H9 (cell line): ENCODE data around the gene P3H2. TPM values are rescaled to one million over a fixed set of nuclear protein-coding genes. Genes with fewer than 3 reads are reported as not detected.
A peak's percentile ranks its signal among the peaks of the same experiment; 100 is the strongest.

Source experiments
- DNase-seq: peaks from one replicate; pipeline ENCODE4 v3.0.0-alpha.2; 2017
- H2AFZ ChIP-seq: one replicate; pipeline ENCODE4 v1.6.1; 2013; ENCODE audit warnings: mild to moderate bottlenecking, low read length, control low read depth, moderate library complexity
- H2AK5ac ChIP-seq: 2 replicates; pipeline ENCODE4 v1.6.1; 2013; ENCODE audit warnings: low read length, control low read depth, mixed read lengths; ENCODE audit not compliant: insufficient read length
- H2BK120ac ChIP-seq: one replicate; pipeline ENCODE4 v1.6.1; 2013; ENCODE audit warnings: low read depth, mild to moderate bottlenecking, low read length, control low read depth, inconsistent platforms; ENCODE audit not compliant: poor library complexity, severe bottlenecking
- H2BK12ac ChIP-seq: 2 replicates; pipeline ENCODE4 v1.6.1; 2013; ENCODE audit warnings: low read length, control low read depth, mixed read lengths, low read depth; ENCODE audit not compliant: insufficient read length
- H2BK15ac ChIP-seq: 2 replicates; pipeline ENCODE4 v1.6.1; 2013; ENCODE audit warnings: low read depth, low read length, control low read depth
- H2BK20ac ChIP-seq: one replicate; pipeline ENCODE4 v1.6.1; 2013; ENCODE audit warnings: low read depth, mild to moderate bottlenecking, low read length, control low read depth, inconsistent platforms; ENCODE audit not compliant: poor library complexity, severe bottlenecking
- H2BK5ac ChIP-seq: 2 replicates; pipeline ENCODE4 v1.6.1; 2013; ENCODE audit warnings: low read length, control low read depth, mixed read lengths; ENCODE audit not compliant: insufficient read length
- H3K14ac ChIP-seq: 2 replicates; pipeline ENCODE4 v1.6.1; 2013; ENCODE audit warnings: low read length, control low read depth; ENCODE audit not compliant: insufficient read depth
- H3K18ac ChIP-seq: 2 replicates; pipeline ENCODE4 v1.6.1; 2013; ENCODE audit warnings: low read depth, mild to moderate bottlenecking, mixed read lengths, low read length, control low read depth; ENCODE audit not compliant: insufficient read length
- H3K23ac ChIP-seq: 2 replicates; pipeline ENCODE4 v1.6.1; 2013; ENCODE audit warnings: low read length, control low read depth, mixed read lengths, low read depth; ENCODE audit not compliant: insufficient read length
- H3K23me2 ChIP-seq: 2 replicates; pipeline ENCODE4 v1.6.1; 2013; ENCODE audit warnings: low read depth, mild to moderate bottlenecking, mixed read lengths, low read length, control low read depth; ENCODE audit not compliant: insufficient read length, poor library complexity, severe bottlenecking
- H3K27ac ChIP-seq: 2 replicates; pipeline ENCODE4 v1.5.1; 2013; ENCODE audit warnings: low read length, control low read depth, mixed read lengths, low read depth; ENCODE audit not compliant: insufficient read length
- H3K27me3 ChIP-seq: 2 replicates; pipeline ENCODE4 v1.6.1; 2013; ENCODE audit warnings: low read length, control low read depth, inconsistent platforms; ENCODE audit not compliant: insufficient read depth
- H3K4ac ChIP-seq: 2 replicates; pipeline ENCODE4 v1.6.1; 2013; ENCODE audit warnings: low read depth, mild to moderate bottlenecking, control low read depth, inconsistent platforms, low read length, moderate library complexity
- H3K4me1 ChIP-seq: 2 replicates; pipeline ENCODE4 v1.6.1; 2013; ENCODE audit warnings: low read length, control low read depth, inconsistent platforms; ENCODE audit not compliant: insufficient read depth
- H3K4me2 ChIP-seq: 2 replicates; pipeline ENCODE4 v1.6.1; 2013; ENCODE audit warnings: low read length, control low read depth, mixed read lengths; ENCODE audit not compliant: insufficient read length, insufficient read depth
- H3K56ac ChIP-seq: 2 replicates; pipeline ENCODE4 v1.6.1; 2013; ENCODE audit warnings: low read depth, mild to moderate bottlenecking, mixed read lengths, low read length, control low read depth; ENCODE audit not compliant: insufficient read length
- H3K79me1 ChIP-seq: 2 replicates; pipeline ENCODE4 v1.6.1; 2013; ENCODE audit warnings: low read depth, mild to moderate bottlenecking, moderate library complexity, low read length, control low read depth, inconsistent platforms; ENCODE audit not compliant: insufficient read depth, poor library complexity, severe bottlenecking
- H3K79me2 ChIP-seq: 2 replicates; pipeline ENCODE4 v1.6.1; 2013; ENCODE audit warnings: low read length, control low read depth, inconsistent platforms; ENCODE audit not compliant: insufficient read depth
- H3K9ac ChIP-seq: 2 replicates; pipeline ENCODE4 v1.6.1; 2013; ENCODE audit warnings: low read length, control low read depth, mixed read lengths; ENCODE audit not compliant: insufficient read length; ENCODE audit errors: extremely low read depth
- H3K9me3 ChIP-seq: one replicate; pipeline ENCODE4 v1.6.1; 2013; ENCODE audit warnings: low read depth, low read length, inconsistent platforms; ENCODE audit not compliant: control insufficient read depth
- H3T11ph ChIP-seq: one replicate; pipeline ENCODE4 v1.6.1; 2013; ENCODE audit warnings: mild to moderate bottlenecking, low read length, control low read depth, inconsistent platforms
- H4K20me1 ChIP-seq: one replicate; pipeline ENCODE4 v1.6.1; 2013; ENCODE audit not compliant: control insufficient read depth, insufficient read length, insufficient read depth
- H4K5ac ChIP-seq: 2 replicates; pipeline ENCODE4 v1.6.1; 2013; ENCODE audit warnings: low read depth, mild to moderate bottlenecking, mixed read lengths, low read length, control low read depth; ENCODE audit not compliant: insufficient read length
- H4K8ac ChIP-seq: replicated peaks from 2 replicates; pipeline ENCODE4 v1.6.1; 2013; ENCODE audit warnings: low read length, control low read depth, mixed read lengths, low read depth; ENCODE audit not compliant: insufficient read length
- H4K91ac ChIP-seq: 2 replicates; pipeline ENCODE4 v1.6.1; 2013; ENCODE audit warnings: low read depth, mild to moderate bottlenecking, moderate library complexity, mixed read lengths, low read length, control low read depth; ENCODE audit not compliant: insufficient read length
- H3K27ac Mint-ChIP-seq, 3 experiments: 2 replicates in 2 of 3; 3 replicates in 1 of 3; pipeline ENCODE4 v1.8.0; 2020 to 2021; ENCODE audit warnings: mixed read lengths in 3 of 3, mild to moderate bottlenecking in 1 of 3, moderate library complexity in 1 of 3
- H3K27me3 Mint-ChIP-seq: 2 replicates; pipeline ENCODE4 v1.8.0; 2021; ENCODE audit warnings: low read depth, mild to moderate bottlenecking, moderate library complexity, mixed read lengths
- H3K36me3 Mint-ChIP-seq, 3 experiments: 2 replicates in 2 of 3; 3 replicates in 1 of 3; pipeline ENCODE4 v1.8.0; 2020 to 2021; ENCODE audit warnings: low read depth in 3 of 3, mixed read lengths in 3 of 3; ENCODE audit not compliant: insufficient read depth in 1 of 3
- H3K4me1 Mint-ChIP-seq, 2 experiments: 2 replicates each; pipeline ENCODE4 v1.8.0; 2020; ENCODE audit warnings: mixed read lengths in 2 of 2
- H3K4me3 Mint-ChIP-seq, 2 experiments: 2 replicates in 1 of 2; 3 replicates in 1 of 2; pipeline ENCODE4 v1.8.0; 2020 to 2021; ENCODE audit warnings: mild to moderate bottlenecking in 2 of 2, mixed read lengths in 2 of 2, moderate library complexity in 1 of 2
- H3K9me3 Mint-ChIP-seq, 2 experiments: 2 replicates in 1 of 2; 3 replicates in 1 of 2; pipeline ENCODE4 v1.8.0; 2020; ENCODE audit warnings: mild to moderate bottlenecking in 2 of 2, mixed read lengths in 2 of 2, moderate library complexity in 1 of 2
- CTCF ChIP-seq: fragments of 200-600 bp; sonication (generic); conservative IDR thresholded peaks from 3 replicates; pipeline ENCODE4 v1.8.0; 2021; ENCODE audit warnings: antibody characterized with exemption, mild to moderate bottlenecking
- WGBS: extraction: QIAGEN DNeasy Blood & Tissue Kit; methylation state at CpG from one replicate; pipeline ENCODE4 v1.1.7; 2013; ENCODE audit warnings: missing lambda C conversion rate, low lambda C conversion rate, mixed read lengths; ENCODE audit not compliant: insufficient read length; ENCODE audit errors: extremely low coverage; 5-methylcytosine and 5-hydroxymethylcytosine counted together
- total RNA-seq: library from RNA; stranded (reverse); gene quantifications from 2 replicates; pipeline ENCODE4 v1.2.1, GENCODE V29; 2021

Gene P3H2
- total RNA-seq, 1 experiment from 2014 or later = 41.5 TPM

- Mint-ChIP-seq H3K4me1 (peaks cover 34 to 36% of the 10 kb centered on the region in 2 experiments), H3K4me3 (no peak overlapping the region), H3K27ac (peak overlapping the region in 1 of 3 experiments; percentile 8; a peak in 2 of 7 replicates), H3K36me3 (peaks cover 0 to 5% (median 0%) of the 10 kb centered on the region in 3 experiments; a peak in 1 of 7 replicates), H3K9me3 (no peaks in the 10 kb centered on the region), H3K27me3 (no peaks in the 10 kb centered on the region)
- Histone ChIP-seq H3K79me1 (no peaks in the 10 kb centered on the region), H3K79me2 (no peaks in the 10 kb centered on the region), H2AFZ (no peak overlapping the region), H3K27ac (no peak overlapping the region), H2BK12ac (no peak overlapping the region), H3K14ac (no peak overlapping the region), H3K56ac (no peak overlapping the region), H3K23me2 (no peaks in the 10 kb centered on the region), H4K5ac (no peak overlapping the region), H2BK15ac (no peak overlapping the region), H3K9ac (no peak overlapping the region), H4K8ac (no peak overlapping the region), H3K18ac (no peak overlapping the region), H3K4me2 (no peak overlapping the region), H2AK5ac (no peak overlapping the region), H3K23ac (no peak overlapping the region), H3K4me1 (0 out of 2 replicates have a peak, but pooled peaks cover 2% of the 10 kb centered on the region), H4K20me1 (no peaks in the 10 kb centered on the region), H4K91ac (no peak overlapping the region), H3K9me3 (no peaks in the 10 kb centered on the region), H3K4ac (no peak overlapping the region), H3K27me3 (no peaks in the 10 kb centered on the region), H2BK5ac (no peak overlapping the region), H2BK120ac (no peak overlapping the region), H3T11ph (no peak overlapping the region), H2BK20ac (no peak overlapping the region)
- no peak for DNase-seq
- no CpG with 5 or more reads among the region's 3 CpGs for WGBS
- no peak for TF ChIP-seq CTCF
These were observed 93.6 kb downstream of the P3H2 start for GRCh38 chr3:190027116-190027515.
